ENCODE results near the gene IL36B.

DNA sequence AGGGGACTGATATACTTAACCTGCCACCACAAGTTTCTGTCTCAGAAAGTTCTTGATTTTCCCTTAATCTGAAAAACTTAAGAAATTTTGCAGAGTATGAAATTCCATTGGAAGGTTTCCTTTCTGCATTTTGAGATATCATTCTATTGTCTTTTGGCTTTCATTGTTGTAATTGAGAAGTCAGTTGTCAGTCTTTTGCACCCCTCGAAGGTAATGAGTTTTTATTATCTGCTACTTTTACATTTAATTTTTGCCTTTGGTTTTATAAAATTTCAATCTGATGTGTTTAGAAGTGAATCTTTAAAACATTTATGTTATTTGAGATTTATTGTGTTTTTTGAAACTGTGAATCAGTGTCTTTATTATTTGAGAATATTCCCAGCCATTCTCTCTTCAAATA, 52.2 kb downstream of the IL36B start:
- TF ChIP-seq, protein P1, sequence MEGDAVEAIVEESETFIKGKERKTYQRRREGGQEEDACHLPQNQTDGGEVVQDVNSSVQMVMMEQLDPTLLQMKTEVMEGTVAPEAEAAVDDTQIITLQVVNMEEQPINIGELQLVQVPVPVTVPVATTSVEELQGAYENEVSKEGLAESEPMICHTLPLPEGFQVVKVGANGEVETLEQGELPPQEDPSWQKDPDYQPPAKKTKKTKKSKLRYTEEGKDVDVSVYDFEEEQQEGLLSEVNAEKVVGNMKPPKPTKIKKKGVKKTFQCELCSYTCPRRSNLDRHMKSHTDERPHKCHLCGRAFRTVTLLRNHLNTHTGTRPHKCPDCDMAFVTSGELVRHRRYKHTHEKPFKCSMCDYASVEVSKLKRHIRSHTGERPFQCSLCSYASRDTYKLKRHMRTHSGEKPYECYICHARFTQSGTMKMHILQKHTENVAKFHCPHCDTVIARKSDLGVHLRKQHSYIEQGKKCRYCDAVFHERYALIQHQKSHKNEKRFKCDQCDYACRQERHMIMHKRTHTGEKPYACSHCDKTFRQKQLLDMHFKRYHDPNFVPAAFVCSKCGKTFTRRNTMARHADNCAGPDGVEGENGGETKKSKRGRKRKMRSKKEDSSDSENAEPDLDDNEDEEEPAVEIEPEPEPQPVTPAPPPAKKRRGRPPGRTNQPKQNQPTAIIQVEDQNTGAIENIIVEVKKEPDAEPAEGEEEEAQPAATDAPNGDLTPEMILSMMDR (IDR thresholded peaks at IDR 0.05): no peak
- TF ChIP-seq POLR2A (IDR thresholded peaks at IDR 0.05): no peak

Data from body of pancreas (tissue), 4 donors.